Midbrain (tissue), 1 donor: ENCODE measurements around the gene ZBTB6.
"Not testable (repeated sequence)": the region's sequence is repeated elsewhere in the genome, so short reads cannot be mapped to it uniquely, and the experiment has no call there.

Source experiments
- DNase-seq: peaks from one replicate; lab custom pipeline; 2025; lab: John Stamatoyannopoulos, UW

Gene ZBTB6

DNA sequence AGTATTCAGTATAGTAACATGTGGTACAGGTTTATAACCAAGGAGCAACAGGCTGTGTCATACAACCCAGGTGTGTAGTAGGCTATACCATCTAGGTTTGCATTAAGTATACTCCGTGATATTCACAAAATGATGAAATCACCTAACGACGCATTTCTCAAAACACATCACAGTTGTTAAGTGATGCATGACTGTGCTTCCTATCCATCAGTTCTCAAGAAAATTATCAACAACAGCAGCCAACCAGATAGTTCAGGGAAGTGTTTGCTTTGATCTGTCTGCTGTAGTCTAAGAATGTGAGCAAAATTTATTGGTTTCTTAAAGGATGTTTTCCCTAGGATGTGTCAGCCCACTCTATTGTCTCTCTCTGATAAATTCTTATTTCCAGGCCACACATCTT, 10.8 kb upstream of the ZBTB6 start:
- DNase-seq: no peak

DNA sequence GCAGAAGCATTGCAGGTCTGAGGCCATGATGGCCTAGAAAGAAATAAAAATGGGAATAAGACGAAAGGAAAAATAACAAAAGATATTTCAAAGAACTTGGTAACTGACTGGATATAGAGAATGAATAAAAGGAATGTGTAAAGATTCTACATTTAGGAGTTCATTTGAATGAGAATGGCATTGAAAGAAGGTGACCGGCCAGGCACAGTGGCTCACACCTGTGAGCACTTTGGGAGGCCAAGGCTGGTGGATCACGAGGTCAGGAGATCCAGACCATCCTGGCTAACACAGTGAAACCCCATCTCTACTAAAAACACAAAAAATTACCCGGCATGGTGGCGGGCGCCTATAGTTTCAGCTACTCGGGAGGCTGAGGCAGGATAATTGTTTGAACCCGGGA, 9.6 kb upstream of the ZBTB6 start:
- DNase-seq: no peak

DNA sequence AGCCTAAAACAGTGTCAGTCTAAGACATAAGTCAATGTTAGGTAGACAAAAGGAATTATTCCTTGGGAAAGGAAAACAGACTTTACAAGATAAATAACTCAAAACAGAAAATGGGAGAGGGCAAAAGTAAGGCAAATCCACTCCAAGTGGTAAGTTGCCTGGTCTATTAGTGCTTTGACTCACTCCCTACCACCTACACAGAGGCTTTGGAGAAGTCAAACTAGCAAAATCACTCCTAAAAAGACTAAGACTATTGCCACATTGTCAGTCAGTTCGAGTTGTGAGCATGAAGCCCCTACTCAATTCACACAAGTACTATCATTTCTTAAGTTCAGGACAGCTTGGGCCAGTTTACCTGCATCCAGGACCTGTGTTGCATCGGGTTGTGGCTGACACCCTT, 5.2 kb upstream of the ZBTB6 start:
- DNase-seq: no peak

DNA sequence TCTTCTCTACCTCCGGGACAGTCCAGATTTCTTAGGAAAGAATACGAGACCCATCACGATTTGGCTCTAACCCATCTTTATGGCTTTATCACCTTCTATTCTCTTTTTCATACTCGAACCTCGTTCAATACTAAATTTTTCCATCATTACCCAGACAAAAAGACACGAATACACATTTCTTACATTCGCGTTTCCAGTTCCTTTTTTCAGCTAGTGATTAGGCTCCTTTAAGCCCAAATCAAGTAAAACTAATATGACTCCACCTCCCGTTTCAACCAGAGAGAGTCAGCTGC, 506 bp downstream of the ZBTB6 start:
- DNase-seq: no peak

DNA sequence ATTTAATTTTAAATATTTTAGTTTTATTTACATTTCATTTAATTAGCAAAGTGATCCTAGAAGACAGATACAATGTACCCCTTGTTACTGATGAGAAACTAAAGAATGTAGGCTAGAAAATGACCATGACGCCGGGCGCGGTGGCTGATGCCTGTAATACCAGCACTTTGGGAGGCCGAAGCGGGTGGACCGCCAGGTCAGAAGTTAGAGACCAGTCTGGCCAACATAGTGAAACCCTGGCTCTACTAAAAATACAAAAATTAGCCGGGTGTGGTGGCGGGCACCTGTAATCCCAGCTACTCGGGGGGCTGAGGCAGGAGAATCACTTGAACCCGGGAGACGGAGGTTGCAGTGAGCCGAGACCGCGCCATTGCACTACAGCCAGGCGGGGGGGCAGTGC, 7.0 kb downstream of the ZBTB6 start:
- not testable (repeated sequence) for DNase-seq

DNA sequence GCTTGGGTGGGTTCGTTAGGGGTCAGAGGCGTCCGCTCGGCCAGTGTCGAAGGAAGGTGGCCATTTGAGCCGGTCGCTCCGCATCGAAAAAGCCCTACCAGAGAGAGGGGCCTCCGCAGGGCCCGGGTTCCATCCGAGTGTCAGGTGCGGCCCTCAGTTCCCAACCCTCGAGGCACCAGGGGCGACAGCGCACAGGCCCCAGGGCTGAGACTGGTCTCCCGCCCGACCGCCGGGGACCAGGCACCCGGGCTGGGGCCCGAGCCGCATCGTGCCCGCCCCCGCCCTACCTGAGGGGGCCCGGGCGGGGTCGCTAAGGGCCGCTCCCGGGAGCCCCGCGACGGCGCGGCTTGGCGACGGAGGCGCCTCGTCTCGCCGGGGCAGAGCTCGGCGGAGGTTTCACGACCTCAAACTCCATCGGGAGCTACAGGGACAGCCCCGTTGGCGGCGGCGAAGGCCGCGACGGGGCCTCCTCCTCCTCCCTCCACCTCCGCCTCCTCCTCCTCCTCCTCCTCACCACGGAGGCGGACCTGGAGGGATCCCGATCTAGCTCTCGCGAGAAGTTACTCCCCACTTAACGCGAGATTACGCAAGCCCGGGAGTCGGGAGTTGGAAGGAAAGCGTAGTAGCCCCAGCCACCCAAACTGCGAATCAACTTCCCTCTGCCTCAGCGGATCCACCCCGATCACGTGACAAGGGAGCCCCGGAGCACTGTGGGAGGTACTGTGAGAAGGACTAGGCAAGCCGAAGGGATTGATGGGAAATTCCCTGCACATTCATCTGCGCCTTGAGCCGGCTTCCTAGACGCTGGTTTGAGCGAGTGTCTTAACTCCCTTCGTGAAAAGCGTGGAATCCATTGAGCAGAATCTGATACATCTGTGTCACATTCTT, 8.1 kb downstream of the ZBTB6 start, which contains the start of gene RC3H2:
Gene RC3H2 (minus strand): TSS at position 537 of the 888 bp plus-strand sequence. CDS start 7,850 bp downstream, outside the sequence.
- DNase-seq: peak; percentile 100

DNA sequence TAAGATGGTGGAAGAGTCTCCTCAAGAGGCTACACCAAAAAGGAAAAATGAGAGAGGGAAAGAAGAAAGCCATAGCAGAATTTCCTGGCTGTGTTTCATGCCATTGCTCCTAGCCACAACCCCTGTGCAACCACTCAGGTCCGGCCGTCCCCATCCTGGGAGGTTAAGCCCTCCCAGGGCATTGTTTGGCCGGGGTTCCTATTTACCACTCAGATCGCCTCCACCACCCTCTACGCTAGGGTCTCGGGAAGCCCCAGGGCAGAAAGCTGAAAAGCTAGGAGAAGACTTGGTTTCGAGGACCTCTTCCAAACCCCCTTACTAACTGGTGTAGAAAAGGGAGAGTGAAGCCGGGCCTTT, 8.7 kb downstream of the ZBTB6 start:
- peak; percentile 9 for DNase-seq

DNA sequence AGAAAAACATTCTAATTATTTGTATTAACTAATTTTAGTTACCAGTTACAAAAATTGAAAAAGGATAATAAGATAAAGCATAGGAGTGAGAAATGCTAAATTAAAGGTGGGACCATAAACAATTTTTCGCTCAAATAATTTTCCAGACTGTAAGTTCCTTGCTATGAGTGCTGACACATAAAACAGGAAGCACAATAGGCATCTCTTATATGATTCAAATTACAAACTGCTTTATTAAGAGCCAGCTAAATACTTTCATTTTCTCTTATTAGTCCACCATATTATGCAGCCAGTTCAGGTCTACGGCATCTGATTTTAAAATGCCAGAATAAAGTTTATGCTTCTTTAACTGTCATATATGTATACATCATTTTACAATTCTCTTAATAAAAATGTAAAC, 12.3 kb downstream of the ZBTB6 start:
- DNase-seq: no peak

DNA sequence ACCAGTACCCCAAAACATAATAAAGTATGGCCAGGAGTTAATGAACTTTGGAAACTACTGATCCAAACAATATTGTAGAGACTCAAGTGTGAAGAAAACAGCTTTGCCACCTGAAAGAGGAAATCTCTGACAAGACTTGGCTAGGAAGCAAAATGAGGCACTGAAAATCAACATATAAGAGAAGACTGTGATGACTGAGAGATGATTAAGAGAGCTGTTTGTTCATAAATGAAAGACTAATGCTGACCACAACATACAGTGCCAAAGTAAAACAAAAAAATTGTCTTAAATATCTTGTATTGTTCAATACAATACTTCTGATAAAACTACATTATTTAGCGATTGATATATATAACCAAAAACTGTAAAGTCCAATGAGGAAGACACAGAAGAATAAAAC, 15.2 kb downstream of the ZBTB6 start:
- DNase-seq: no peak

DNA sequence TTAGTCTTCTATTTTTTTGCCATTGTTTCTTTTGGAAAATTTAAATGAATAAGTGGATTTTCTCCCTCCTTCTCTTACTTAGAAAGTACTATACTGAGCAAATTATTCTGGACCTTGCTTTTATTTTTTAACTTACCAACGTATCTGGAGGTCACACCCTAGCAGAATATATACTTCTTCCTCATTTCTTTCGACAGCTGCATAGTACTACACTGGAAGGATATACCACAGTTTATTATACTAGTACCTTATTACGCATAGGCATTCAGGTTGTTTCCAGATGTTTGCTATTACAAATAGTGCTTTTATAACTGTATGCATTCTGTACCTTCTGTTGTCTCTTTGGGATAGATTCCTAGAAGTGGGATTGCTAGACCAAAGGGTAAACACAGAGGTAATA, 24.6 kb downstream of the ZBTB6 start:
- no peak for DNase-seq

DNA sequence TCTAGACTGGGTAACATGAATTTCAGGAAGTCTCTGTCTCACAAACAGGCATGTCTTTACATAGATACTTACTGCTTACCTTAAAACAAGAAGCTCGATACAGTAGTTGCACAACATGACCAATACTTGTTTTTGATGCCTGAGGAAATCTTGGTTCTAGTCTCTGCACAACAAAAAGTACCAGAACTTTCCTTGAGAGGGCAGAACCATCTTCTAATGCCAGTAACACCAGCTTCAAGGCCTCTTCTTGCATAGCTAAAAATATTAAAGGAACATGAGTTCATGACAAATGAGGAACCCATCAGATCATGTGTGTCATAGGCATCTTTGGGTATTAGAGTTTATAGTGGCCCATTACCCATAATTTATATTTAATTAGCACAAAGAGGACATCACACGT, 30.0 kb downstream of the ZBTB6 start:
- DNase-seq: no peak

DNA sequence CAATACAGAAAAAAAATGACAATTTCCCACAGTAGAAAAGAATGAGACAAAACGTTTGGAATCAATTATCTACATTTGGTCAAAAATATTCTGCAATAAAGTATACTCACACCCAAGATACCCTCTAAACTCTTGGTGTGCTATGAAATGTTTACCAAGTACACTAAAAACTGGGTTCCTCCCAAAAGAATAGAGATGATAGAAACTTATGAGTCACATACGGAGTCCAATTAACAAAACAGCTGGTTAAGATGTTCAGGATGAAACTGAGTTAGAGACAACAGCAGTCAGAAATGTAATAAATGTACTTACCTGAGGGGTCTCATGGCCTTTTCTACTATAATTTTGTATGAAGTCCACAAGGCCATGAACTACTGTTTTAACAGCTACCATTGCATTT, 33.7 kb downstream of the ZBTB6 start:
- DNase-seq: no peak

DNA sequence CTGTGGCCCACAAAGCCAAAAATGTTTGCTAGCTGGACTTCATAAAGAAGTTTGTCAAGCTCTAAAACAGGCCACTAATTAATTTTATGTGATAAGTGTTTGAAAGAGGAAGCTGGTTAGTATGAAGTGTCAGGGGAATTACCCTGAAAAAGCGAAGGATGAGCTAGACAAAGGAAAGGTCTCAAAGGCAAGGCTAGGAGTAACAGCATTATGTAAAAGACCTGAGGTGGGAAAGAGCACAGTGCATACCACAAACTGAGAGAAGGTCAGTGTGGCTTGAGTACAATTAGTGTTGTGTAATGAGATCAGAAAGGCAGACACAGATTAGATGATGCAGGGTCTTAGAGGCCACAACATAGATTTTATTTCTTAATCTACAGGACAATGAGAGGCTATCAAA, 37.6 kb downstream of the ZBTB6 start:
- no peak for DNase-seq

DNA sequence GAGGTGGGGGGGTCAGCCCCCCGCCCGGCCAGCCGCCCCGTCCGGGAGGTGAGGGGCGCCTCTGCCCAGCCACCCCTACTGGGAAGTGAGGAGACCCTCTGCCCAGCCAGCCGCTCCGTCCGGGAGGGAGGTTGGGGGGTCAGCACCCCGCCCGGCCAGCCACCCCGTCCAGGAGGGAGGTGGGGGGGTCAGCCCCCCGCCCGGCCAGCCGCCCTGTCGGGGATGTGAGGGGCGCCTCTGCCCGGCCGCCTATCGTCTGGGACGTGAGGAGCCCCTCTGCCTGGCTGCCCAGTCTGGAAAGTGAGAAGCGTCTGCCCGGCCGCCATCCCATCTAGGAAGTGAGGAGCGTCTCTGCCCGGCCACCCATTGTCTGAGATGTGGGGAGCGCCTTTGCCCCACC, 45.8 kb downstream of the ZBTB6 start:
- DNase-seq: not testable (repeated sequence)

DNA sequence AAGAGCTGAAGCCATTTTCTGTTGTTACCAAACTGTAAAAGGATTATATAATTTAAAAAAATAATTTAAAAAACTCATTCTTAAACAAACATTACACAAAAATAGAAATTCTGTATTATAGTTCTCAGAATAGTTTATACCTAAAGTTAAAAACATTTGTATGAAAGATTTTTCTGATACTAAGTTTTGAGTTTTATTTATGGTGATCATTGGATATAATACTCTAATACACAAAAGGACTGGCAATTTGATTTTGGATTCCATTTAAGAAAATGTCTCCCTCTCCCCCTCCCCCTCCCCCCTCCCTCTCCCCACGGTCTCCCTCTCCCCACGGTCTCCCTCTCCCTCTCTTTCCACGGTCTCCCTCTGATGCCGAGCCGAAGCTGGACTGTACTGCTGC, 47.0 kb downstream of the ZBTB6 start:
- no peak for DNase-seq

DNA sequence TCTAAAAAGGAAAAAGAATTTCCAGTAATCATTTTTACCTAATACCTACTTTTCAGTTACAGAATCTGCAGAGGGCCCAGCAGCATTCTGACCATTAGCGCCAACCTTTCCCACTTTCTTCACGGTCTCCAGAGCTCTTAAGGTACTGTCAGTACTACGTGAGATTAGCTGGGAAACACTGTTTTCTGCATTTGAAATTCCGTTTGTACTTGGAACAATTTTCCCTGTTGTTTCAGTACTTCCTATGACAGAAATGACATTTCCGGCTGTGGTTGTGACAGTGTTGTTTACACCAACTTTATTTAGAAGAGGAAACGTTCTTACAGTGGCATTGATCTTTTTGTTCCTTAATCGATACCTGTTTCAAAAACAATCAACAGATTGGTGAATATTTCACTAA, 47.8 kb downstream of the ZBTB6 start:
- DNase-seq: no peak

DNA sequence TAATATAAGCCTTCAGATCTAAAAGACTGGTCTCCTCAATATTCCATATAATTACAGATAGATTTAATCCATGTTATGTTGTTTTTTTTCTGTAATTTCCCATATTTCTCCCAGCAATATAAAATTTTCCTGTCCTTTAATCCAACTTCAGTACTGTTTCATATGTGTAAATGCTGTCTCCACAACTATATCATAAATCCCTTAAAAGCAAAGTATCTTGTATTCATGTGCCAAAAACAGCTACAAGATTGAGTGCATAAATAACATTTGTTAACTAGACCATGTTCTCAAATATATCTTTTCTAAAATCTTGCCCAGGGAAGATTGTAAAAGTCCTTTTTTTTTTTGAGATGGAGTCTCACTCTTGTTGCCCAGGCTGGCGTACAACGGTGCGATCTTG, 49.7 kb downstream of the ZBTB6 start:
- DNase-seq: no peak

DNA sequence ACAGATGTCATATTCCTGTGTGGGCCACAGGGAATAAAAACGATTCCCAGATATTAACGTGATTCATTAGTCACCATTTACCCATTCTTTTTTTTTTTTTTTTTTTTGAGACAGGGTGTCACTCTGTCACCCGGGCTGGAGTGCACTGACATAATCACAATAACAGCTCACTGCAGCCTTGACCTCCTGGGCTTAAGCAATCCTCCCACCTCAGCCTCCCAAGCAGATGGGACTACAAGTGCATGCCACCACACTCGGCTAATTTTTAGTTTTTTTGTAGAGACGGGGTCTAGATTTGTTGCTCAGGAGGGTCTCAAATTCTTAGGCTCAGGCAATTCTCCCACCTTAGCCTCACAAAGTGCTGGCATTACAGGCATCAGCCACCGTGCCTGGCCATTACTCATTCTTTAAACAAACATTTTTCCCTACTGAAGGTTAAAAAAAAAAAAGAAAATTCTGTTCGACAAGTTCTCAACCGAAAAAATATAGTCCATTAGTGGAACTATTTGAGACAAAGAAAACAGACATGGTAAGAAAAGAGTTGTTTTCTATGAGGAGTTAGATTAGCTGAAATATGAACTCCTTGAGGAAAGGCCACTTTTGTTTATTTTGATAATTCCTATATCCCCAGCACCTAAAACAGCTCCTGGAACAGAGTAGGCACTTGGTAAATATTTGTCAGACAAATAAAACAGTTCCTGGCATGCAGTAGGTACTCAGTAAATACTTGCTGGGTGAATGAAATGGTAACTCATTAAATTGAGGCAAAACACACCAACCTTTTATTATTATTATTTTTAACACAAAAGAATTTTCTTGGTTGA, 52.6 kb downstream of the ZBTB6 start:
- DNase-seq: no peak
